GM18507 (cell line): ENCODE measurements around the gene TIPARP.

Experiments used
- DNase-seq: peaks from one replicate; pipeline ENCODE4 v3.0.0; 2011; ENCODE audit warnings: low read depth; ENCODE audit not compliant: insufficient read length; ENCODE audit errors: extremely low spot score
- FAIRE-seq: peaks from 2 replicates; lab custom pipeline; 2011; peaks lifted over from hg19 to GRCh38; lab: Jason Lieb, UNC

TIPARP gene, protein sequence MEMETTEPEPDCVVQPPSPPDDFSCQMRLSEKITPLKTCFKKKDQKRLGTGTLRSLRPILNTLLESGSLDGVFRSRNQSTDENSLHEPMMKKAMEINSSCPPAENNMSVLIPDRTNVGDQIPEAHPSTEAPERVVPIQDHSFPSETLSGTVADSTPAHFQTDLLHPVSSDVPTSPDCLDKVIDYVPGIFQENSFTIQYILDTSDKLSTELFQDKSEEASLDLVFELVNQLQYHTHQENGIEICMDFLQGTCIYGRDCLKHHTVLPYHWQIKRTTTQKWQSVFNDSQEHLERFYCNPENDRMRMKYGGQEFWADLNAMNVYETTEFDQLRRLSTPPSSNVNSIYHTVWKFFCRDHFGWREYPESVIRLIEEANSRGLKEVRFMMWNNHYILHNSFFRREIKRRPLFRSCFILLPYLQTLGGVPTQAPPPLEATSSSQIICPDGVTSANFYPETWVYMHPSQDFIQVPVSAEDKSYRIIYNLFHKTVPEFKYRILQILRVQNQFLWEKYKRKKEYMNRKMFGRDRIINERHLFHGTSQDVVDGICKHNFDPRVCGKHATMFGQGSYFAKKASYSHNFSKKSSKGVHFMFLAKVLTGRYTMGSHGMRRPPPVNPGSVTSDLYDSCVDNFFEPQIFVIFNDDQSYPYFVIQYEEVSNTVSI

DNA sequence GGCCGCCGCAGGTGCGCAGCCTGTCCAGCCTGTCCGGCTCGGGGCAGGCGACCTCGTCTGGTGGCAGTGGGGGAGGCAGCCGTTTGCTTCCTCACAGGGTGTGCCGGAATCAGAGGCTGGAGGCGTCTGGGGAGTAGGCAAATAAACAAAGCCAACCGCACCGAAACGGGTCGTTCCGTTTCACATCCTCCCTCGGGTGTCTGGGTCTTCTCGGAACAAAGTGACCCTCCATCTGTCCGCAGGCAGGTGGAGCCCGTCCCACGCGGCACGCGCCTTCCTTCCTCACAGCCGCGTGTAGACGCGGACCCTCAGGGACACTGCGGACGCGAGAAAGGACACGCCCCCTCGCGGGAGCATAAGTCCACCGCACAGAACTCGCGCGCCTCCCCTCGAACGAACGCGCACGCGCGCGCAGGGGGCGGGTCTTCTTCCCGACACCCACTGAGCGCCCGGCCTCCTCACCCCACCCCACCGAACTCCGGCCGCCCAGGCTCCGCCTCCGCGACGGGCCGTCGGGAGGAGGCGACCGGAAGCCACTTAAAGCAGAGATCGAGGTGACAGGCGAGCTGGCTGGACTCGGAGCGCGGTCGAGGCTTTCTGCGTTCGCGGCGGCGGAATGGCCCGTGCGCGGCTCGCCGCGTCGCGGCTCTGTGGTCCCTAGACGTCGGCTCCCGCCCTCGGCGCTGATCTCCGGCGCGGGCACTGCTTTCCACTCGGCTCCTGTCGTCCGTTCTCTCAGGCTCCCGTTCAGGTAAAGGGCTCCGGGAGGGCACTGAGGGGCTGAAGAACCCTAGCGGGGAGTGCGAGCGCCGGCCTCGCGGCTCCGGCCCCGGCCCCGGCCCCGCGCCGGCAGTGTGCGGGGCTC, at the start of gene TIPARP:
TIPARP (plus strand) TSS at position 545 of the 865 bp plus-strand sequence. CDS start 3,108 bp downstream, outside the sequence.
- FAIRE-seq (peak; percentile 99), DNase-seq (peak; percentile 90)

DNA sequence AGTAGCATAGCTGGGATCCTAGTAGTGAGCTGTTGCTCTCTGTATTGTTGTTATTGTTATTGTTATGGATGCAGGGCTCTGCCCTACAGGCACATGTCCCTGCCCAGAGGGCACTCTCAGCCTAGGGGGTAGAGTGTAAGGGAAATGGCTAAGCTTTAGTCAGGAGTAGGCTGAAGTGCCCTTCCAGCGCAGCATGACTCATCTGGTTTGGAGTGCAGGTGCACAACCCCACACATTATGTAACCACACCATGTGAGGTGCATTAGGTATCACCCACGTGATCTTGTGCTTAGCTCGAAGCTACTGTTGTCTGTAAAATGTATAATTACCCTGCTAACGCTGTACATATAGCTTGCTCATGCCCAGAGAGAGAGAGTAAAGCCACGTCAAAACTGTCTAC, 48.3 kb upstream of the TIPARP start:
- DNase-seq = no peak
- no peak for FAIRE-seq

DNA sequence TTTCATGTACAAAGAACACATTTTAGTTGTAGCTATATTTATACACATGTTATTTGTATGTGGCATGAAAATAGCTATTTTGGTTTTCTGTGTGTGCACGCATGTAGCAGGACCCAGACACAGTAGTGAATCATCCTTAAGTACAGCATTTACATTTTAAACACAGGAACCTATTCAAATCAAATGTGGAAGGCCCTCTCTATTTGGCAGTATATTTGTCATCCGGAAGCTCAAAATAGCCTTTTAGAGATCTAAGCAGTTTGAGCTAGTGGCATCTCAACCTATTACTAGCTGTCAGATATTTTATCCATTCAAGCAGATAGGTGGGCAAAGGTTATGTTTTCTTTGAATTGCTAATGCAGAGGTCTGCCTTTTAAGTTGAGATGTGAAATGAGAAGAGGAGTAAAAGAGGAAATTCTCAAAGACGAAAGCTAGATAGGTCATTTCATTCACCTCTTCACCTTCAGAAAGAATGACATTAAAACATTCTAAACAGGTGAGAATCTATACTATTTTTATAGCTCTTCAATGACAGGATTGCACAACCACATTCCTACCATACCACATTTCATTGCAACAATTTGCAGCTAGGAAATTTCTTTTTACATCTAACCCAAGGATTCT, 46.3 kb upstream of the TIPARP start:
- no peak for DNase-seq
- FAIRE-seq = no peak

DNA sequence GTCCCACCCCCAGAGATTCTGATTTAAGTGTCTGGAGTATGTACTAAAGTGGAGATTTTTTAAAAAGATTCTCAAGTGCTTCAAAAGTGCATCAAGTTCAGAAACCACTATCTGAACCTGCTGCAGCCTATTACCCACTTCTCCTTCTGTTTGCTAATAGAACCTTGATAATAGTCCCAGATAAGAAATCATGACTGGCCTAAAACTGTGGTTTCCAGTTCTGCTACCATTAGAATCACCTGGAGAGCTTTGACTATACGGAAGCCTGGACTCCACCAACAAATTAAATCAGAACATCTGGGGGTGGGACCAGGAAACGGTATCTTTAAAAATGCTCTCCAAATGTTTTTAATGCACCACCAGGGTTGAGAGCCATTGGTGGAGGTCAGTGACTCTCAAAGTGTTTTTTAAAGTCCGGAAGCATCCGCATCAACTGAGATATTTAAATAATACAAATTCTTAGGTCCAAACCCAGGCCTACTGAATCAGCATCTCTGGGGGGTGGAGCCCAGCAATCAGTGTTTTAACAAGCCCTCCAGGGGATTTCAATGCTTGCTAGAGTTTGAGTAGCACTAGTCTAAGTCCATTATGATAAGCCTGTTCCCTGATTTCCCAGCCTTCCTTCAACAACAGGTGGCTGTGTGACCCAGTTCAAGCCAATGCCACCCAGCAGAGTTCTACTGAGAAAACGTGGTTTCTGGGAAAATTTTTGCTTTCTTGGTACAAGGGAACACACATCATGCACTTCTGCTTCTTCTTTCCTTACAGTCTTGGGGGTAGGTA, 45.4 kb upstream of the TIPARP start:
- FAIRE-seq = no peak
- no peak for DNase-seq

DNA sequence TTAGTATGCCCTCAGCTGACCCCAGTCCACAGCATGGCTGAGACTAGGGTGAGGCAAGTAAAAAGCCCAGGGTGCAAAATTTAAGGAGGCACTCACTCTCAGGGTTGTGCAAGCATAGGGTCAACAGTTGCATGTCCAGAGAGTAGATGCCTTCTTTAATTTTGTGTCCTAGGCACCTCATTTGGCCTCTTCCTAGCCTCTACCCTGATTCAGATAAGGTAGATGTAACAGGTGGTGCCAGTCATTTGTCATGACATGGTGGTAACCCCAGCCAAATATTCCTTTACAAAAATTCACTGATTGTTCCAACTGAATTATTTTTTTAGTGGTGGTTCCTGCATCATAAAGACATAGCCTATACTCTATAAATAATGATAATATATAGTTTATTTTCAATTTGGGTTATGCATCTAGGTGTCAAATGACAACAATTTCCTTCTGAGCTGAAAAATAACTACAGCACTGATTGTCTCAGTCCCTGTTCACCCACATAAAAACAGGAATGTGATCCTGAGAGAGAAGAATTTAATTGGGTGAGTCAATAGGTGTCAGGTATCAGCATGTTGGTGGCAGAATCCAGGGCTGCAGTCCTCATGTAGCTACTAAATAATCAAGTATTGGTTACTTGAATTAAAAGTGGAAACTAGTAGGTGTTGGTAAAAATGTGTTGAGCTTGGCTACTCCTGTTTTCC, 44.2 kb upstream of the TIPARP start:
- FAIRE-seq = no peak
- DNase-seq = no peak

DNA sequence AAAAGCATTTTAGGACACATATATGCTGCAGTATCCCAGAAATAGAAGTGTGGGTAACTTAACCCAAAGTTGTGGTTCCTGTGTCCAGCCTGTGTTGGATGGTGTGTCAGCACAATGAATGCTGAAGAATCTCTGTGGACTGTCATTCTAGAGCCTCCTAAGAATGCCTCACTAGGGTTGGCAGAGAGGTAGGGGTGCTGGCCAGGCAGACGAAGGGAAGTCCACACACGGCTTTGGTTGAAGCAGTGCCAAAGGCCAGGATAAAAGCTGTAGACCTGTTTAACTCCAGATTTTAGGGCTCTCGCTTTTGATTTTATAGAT, 43.7 kb upstream of the TIPARP start:
- no peak for DNase-seq
- no peak for FAIRE-seq

DNA sequence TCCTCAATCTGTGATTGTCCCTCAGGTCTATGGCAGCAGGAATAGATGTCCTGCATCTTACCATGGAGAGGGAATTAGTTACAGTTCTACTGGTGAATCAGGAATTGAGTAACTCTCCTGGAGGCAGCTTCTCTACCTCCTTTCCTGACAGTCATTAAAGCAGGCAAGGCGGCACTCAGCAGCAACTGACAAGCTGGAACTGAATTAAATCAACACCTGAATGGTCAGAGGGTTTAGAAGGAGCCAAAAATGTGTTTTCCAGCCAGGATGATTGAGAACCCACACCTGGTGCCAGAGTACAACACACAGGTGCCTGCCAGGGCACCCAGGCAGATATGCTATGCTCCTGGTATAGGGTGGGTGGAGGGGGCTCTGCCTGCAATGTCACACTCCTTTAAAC, 43.1 kb upstream of the TIPARP start:
- DNase-seq (no peak), FAIRE-seq (no peak)

DNA sequence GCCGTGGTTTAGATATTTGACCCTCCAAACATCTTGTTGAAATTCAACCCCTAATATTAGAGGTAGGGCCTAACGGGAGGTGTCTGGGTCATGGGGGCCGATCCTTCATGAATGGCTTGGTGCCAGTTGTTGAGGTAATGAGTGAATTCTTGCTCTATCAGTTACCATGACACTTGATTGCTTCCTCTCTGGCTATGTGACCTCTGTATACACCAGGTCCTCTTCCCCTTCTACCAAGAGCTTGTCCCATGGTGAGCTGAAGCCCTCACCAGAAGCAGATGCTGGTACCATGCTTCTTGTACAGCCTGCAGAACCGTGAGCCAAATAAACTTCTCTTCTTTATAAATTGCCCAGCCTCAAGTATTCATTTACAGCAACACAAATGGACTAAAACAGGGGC, 41.8 kb upstream of the TIPARP start:
- no peak for FAIRE-seq

DNA sequence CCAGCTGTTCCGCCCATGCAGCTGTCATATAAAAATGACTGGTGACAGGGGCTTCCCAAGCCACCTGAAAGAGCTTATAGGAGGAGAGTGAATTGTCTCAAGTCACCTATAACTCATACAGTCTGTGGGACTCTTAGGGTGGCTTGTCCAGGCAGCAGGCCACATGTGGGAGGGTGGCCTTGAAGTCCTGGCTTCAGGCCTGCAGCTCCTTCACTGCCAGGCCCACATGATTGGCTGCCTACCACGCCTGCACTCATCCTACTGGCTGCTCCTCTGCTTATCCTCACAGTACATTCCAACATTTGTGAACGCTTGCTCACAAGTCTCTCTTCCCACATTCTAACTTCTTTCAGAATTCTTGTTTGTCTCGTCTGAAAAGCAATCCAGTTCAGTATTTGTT, 41.1 kb upstream of the TIPARP start:
- FAIRE-seq = no peak

More for the DNA sequence above, 41.8 kb upstream of the TIPARP start:
- no peak for DNase-seq

DNA sequence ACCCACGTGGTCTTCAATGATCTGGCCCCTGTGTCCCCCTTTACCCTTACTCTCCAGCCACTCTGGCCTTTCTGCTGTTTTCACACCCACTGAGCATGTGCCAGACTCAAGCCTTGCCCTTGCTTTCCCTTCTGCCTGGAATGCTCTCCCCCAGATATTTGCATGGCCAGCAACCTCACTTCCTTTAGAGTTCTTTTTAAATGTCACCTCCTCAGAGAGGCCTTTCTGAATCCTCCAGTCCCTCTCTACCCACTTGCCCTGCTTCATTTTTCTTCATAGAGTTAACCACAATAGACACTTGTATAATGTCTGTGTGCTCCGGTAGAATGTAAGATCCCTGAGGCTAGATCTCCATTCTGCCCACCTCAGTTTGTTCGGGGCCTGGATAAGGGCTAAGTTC, 39.4 kb upstream of the TIPARP start:
- DNase-seq (no peak), FAIRE-seq (no peak)

More for the DNA sequence above, 41.1 kb upstream of the TIPARP start:
- DNase-seq = no peak

DNA sequence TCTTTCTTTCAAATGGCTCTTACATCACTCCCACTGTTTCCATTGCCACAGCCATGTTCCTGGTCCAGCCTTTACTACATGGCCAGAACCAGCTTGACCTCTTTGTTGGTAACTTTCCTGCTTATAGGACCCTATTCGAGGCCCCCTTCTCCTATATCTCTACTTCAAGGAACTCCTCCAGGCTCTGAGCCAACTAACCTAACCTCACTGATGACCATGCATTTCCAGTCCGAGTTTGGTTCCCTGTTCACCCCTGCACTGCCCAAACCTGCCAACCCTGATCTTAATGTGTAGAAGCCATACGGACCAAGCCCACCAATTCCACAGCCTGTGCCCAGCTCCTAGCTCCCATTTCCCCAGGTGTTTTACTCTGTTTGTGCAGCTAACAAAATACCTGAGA, 38.4 kb upstream of the TIPARP start:
- FAIRE-seq (no peak), DNase-seq (no peak)

DNA sequence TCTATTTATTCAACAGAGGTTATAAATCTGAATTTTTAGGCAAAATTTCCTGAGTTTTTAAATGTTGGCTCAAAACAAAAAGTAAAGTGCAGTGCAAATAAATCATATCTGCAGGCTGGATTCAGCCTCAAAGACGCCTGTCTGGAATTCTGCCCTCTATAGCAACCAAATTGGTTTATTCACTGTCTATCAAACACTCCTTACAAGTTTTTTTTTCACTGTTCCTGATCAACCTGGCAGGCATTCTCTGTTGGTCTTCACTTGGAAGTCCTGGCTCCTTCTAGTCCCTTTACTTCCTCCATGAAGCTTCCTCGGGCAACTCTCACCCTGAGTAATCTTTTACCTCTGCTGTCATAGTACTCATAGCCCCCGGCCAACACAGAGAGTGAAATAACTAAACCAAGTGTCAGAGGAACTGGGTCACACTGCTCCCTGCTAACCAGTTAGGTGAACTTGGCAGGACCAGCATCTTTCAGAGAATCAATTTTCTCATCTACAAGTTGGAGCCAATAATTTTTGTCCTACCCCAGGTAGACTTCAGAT, 36.8 kb upstream of the TIPARP start:
- DNase-seq (no peak), FAIRE-seq (no peak)

DNA sequence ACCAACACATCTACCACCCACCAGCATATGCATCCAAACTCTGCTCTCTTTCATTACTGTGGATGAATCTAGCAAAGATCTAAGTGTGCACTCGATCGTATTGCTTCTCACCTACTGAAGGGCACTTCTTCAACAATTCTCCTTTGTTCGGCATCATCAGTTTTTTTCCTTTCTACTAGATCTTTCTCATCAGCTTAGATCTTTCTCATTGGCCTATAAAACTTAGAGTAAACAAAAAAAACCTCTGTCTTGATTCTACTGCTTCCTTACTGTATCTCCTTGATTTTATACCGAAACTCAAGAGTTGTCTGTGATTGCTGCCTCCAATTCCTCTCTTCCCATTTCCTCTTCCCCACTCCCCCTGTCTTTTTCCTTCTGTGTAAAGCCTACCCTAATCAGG, 36.1 kb upstream of the TIPARP start:
- DNase-seq = no peak
- FAIRE-seq = no peak

DNA sequence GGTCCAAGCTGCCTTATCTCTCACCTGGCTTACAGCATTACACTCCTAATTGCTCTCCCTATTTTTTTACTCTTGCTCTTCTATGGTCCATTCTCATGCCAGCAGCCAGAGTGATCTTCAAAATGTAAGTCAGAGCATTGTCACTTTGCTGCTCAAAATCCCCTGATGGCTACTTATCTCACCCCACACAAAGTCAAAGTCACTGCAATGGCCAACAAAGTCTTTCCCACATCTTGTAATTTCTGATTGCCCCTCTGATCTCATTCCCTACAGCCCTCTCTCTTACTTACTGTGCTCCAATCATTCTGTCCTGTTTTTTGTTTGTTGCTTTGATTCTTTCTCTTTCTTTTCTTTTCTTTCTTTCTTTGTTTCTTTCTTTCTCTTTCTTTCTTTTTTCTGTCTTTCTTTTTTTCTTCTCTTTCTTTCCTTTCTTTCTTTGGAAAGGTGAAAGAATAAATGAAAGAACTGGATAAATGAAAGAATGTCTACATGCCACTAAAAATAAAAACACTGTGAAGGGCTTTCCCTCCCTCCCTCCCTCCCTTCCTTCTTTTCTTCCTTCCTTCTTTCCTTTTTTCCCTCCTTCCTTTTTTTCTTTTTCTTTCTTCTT, 34.9 kb upstream of the TIPARP start:
- FAIRE-seq = no peak
- no peak for DNase-seq

DNA sequence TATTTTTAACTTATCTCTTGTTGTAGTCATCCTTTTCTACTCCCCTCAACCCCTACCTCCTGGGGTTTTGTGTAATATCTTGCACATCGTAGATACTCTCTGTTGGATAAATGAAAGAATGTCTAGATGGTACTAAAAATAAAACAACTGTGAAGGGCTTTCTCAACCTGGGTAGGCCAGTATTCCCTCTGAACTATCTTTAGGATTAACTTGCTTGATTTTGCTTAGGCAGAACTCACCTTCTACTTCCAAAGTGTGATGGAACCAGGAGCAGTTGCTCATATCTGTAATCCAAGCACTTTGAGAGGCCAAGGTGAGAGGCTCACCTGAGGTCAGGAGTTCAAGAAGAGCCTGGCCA, 32.8 kb upstream of the TIPARP start:
- no peak for DNase-seq
- no peak for FAIRE-seq

DNA sequence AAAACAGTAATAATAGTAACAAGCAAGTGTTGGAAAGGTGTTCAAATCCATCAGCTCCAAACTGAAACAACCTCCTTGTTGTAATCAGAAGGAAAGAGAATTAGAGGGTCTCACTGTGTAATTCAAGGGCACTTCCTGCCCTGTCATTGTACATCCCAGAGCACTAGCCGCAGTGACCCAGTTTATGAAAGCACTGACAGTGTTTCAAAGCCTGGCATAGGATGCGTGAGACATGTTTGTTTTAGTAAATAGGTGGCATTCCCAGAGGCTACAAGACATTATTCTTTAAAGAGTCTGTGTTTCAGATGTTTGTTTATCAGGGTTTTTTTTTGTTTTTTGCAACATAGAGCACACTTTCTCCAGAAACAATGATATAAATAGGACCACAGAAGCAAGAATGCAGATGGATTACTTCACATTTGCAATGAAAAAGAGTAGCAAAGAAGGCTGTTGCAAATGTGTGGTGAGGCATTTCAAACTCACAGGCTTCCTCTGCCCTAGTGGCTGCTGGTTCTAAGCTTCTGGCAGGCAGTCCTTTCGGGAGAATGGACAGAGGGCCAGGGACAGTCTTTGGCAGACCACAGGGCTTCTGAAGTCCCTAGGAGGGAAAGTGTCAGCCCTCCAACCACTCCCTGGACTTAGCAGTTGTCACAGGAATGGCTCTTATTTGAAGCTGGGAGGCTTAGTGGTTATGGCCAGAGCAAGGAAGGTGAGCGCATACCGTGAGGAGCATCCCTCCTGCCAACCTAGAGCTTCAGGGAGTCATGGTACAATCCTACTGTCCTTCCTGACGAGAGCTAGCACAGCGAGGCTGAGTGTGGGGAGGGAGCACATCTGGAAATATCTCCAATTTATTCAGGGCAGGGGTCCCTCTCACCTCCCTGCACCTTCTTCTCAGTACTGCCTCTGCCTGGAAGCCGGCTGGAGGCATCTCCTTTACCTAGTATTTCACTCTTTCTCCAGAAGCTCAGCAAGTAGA, 31.4 kb upstream of the TIPARP start:
- no peak for DNase-seq
- FAIRE-seq = peak; percentile 36
